GM06990 (cell line): Measurements from ENCODE around the gene PAPLN.

Experiments used
- DNase-seq: peaks from one replicate; pipeline ENCODE4 v3.0.0-alpha.2; 2011; ENCODE audit not compliant: insufficient read length; ENCODE audit errors: extremely low read depth
- H3K27me3 ChIP-seq: replicated peaks from 2 replicates; pipeline ENCODE4 v1.6.0; 2011; ENCODE audit warnings: low read length; ENCODE audit not compliant: control insufficient read depth, insufficient read depth
- H3K36me3 ChIP-seq: 2 replicates; pipeline ENCODE4 v1.5.1; 2011; ENCODE audit warnings: low read length; ENCODE audit not compliant: control insufficient read depth, insufficient read depth
- H3K4me3 ChIP-seq: replicated peaks from 2 replicates; pipeline ENCODE4 v1.5.1; 2011; ENCODE audit warnings: low read depth, mild to moderate bottlenecking, control low read depth, low read length
- TF ChIP-seq, protein P1 (sequence below): IDR thresholded peaks from 2 replicates; pipeline ENCODE4 v1.5.1; 2011; ENCODE audit warnings: low read length, control low read depth, mild to moderate bottlenecking, inconsistent platforms; ENCODE audit not compliant: insufficient read depth, poor library complexity, severe bottlenecking

PAPLN gene

GRCh38 chr14:73211251-73212040, 25.9 kb upstream of the PAPLN start:
- Histone ChIP-seq H3K27me3 (no peaks in the 10 kb centered on the region), H3K4me3 (no peak overlapping the region), H3K36me3 (peaks cover 24% of the 10 kb centered on the region)
- no peak for DNase-seq
- TF ChIP-seq, protein P1, sequence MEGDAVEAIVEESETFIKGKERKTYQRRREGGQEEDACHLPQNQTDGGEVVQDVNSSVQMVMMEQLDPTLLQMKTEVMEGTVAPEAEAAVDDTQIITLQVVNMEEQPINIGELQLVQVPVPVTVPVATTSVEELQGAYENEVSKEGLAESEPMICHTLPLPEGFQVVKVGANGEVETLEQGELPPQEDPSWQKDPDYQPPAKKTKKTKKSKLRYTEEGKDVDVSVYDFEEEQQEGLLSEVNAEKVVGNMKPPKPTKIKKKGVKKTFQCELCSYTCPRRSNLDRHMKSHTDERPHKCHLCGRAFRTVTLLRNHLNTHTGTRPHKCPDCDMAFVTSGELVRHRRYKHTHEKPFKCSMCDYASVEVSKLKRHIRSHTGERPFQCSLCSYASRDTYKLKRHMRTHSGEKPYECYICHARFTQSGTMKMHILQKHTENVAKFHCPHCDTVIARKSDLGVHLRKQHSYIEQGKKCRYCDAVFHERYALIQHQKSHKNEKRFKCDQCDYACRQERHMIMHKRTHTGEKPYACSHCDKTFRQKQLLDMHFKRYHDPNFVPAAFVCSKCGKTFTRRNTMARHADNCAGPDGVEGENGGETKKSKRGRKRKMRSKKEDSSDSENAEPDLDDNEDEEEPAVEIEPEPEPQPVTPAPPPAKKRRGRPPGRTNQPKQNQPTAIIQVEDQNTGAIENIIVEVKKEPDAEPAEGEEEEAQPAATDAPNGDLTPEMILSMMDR, result no peak

DNA sequence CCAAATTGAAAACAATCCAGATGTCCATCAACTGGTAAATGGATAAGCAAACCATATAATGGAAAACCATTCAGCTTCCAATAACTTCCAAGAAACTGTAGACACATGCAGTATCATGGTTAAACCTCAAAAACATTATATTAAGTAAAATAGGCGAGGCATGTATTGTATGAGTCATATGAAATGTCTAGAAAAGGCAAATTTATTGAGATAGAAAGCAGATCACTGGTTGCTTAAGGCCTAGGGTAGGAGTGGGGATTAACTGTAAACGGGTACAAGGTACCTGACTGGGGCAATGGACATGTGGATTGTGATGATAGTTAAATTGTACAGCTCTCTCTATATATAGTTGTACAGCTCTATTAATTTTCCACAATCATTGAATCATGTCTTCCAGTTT, 21.3 kb upstream of the PAPLN start:
- Histone ChIP-seq H3K36me3 (peaks cover 15% of the 10 kb centered on the region), H3K27me3 (no peaks in the 10 kb centered on the region), H3K4me3 (no peak overlapping the region)
- no peak for DNase-seq
- TF ChIP-seq, protein P1, result no peak

- Histone ChIP-seq H3K4me3 (no peak overlapping the region), H3K36me3 (peaks cover 11% of the 10 kb centered on the region), H3K27me3 (no peaks in the 10 kb centered on the region)
- DNase-seq, result no peak
- TF ChIP-seq, protein P1, result no peak
These were observed 19.9 kb upstream of the PAPLN start for GRCh38 chr14:73217411-73217810.

DNA sequence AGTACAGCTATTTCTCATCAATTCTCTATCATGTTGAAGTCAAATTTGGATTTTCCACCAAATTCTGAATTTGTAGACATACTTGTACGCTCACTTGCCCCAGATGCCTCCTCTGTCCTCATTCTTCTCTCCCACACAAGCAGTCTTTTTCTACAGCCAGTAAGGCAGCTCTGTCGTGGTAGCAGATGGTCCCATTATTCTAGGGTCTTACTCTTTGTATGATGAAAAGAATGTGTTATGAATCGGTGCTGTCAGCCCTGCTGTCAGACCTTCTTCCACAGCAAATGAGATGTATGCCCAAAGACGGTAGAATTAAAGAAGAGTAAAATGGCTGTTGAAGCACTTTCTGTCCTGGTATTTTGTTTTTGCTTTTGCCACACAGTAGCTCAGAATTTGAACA, 17.2 kb upstream of the PAPLN start:
- H3K27me3 ChIP-seq, result no peaks in the 10 kb centered on the region
- TF ChIP-seq, protein P1, result no peak
- no peak overlapping the region for H3K4me3 ChIP-seq
- no peak for DNase-seq
- H3K36me3 ChIP-seq, result peaks cover 8% of the 10 kb centered on the region

GRCh38 chr14:73220634-73221033, 16.7 kb upstream of the PAPLN start:
- TF ChIP-seq, protein P1, result no peak
- H3K27me3 ChIP-seq, result no peaks in the 10 kb centered on the region
- no peak overlapping the region for H3K4me3 ChIP-seq
- no peak for DNase-seq
- peaks cover 8% of the 10 kb centered on the region for H3K36me3 ChIP-seq

GRCh38 chr14:73221945-73222344, 15.4 kb upstream of the PAPLN start:
- TF ChIP-seq, protein P1, result no peak
- Histone ChIP-seq H3K36me3 (peaks cover 8% of the 10 kb centered on the region), H3K4me3 (no peak overlapping the region), H3K27me3 (no peaks in the 10 kb centered on the region)
- DNase-seq, result no peak
